Pancreas (tissue), 10 donors: ENCODE results near the gene UNK. TPM values are rescaled to one million over a fixed set of nuclear protein-coding genes. Genes with fewer than 3 reads are reported as not detected.
A peak's percentile ranks its signal among the peaks of the same experiment; 100 is the strongest.

Experiments
- ATAC-seq, 4 donors: fragments of 200-7000 bp; cut with Tn5 transposase; one replicate each; pipeline versions ENCODE4 v1.8.0 to v1.9.1; 2020; ENCODE audit warnings: mild to moderate bottlenecking in 4 of 4, moderate library complexity in 4 of 4
- DNase-seq, 6 donors: peaks; one replicate each; pipeline ENCODE4 v3.0.0-alpha.2; 2020
- FAIRE-seq: peaks from 2 replicates; lab custom pipeline; 2012; peaks lifted over from hg19 to GRCh38; lab: Jason Lieb, UNC
- H3K27ac ChIP-seq, 4 donors: fragments of 200-600 bp; sonication (generic); 1 replicate in 3 of 4; 2 replicates in 1 of 4; pipeline versions ENCODE4 v1.5.0 to v1.8.0; 2020
- H3K27me3 ChIP-seq, 4 donors: fragments of 200-600 bp; one replicate each; pipeline ENCODE4 v1.8.0; 2021
- H3K36me3 ChIP-seq, 3 donors: fragments of 200-600 bp; sonication (generic) in 1 of 3; one replicate each; pipeline versions ENCODE4 v1.5.0 to v1.8.0; 2020 to 2021
- H3K4me1 ChIP-seq, 3 donors: fragments of 200-600 bp; one replicate each; pipeline ENCODE4 v1.8.0; 2021
- H3K4me3 ChIP-seq, 4 donors: fragments of 200-600 bp; sonication (generic) in 2 of 4; one replicate each; pipeline versions ENCODE4 v1.5.0 to v1.8.0; 2020 to 2021
- H3K9me3 ChIP-seq, 4 donors: fragments of 200-600 bp; one replicate each; pipeline ENCODE4 v1.8.0; 2021
- WGBS, 2 donors: extraction: QIAGEN DNeasy Blood & Tissue Kit; methylation state at CpG; one replicate each; pipeline ENCODE4 v1.1.7; 2013; 5-methylcytosine and 5-hydroxymethylcytosine counted together
- intact Hi-C, 3 donors: fragments of 100-400 bp; cut with DNase I; formaldehyde crosslinking; loops; one replicate each; pipeline versions ENCODE4 v1.11.1 to v1.14.2; 2022
- polyA plus RNA-seq, 2 donors: library from polyadenylated mRNA; stranded (reverse); fragments of 200-250 nt; gene quantifications; one replicate each; pipeline ENCODE4 v1.2.3, GENCODE V29; 2013
- total RNA-seq, 6 donors: library from RNA; stranded (reverse); fragmentation: NEBNext Ultra II Directional in 4 of 6; extraction: Animal tissue kit (Norgen Biotek cat#: 25700) in 4 of 6; gene quantifications; one replicate each; pipeline versions ENCODE4 v1.2.1 to v1.2.4, GENCODE V29; 2021 to 2023
- TF ChIP-seq, protein P1 (sequence below), 4 donors: fragments of 200-600 bp; sonication (generic) in 3 of 4; IDR thresholded peaks; one replicate each; pipeline versions ENCODE4 v1.5.0 to v1.8.0; 2021; ENCODE audit warnings: antibody characterized with exemption in 4 of 4
- donor health status: healthy with polysubstance abuse.
- donor health status: DM: no; HTN: no; CAD: no; lungs with moderate emphysema.
- donor health status: DM: no; HTN: no; CAD: no.
- donor health status: control.
- donor health status: control.
- donor health status: Bipolar disorder and iron deficiency.
- donor health status: DM: yes; HTN: yes; CAD: no.
- donor health status: DM: no; HTN: no; CAD: no.
- donor health status: DM: no; HTN: no; CAD: no.
- donor health status: DM: yes; HTN: yes; CAD: no.

Gene UNK
- total and polyA plus RNA-seq, 8 donors, result 12.8 to 28.9 (median 15.3) TPM

DNA sequence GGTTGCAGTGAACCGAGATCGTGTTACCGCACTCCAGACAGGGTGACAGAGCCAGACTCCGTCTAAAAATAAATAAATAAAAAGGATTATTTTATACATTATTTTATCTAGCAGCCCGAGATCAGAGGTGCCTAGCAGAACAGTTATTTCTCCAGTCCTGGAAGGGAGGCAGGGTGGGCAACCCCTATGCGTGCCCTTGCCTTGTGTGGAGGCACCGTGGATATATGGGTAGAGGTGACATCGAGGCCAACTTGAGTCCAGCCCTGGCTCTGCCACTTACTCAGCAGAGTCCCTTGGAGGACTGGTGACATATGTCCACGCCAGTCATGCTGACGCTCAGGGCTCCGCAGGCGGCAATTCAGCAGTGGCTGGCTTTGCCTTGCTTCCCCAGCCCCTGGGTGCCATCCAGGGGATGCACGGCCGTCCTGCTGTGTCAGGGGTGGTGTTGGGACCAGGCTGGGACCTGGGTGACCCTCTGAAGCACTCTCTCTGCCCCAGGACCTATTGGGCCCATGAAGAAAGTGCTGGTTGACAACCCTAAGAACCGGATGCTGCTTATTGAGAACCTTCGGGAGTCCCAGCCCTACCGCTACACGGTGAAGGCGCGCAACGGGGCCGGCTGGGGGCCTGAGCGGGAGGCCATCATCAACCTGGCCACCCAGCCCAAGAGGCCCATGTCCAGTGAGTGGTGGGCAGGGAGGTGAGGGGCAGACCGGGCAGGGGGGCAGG, 32.8 kb upstream of the UNK start:
- 84 to 89% methylated on average over 24 of the region's 24 CpGs for WGBS, 2 donors
- Histone ChIP-seq H3K36me3 (no peaks in the 10 kb centered on the region), H3K9me3 (no peaks in the 10 kb centered on the region), H3K27me3 (no peaks in the 10 kb centered on the region), H3K4me3 (no peak overlapping the region), H3K27ac (no peak overlapping the region), H3K4me1 (no peaks in the 10 kb centered on the region)
- intact Hi-C loops, result loop anchor here in 1 of 3 donors (5.0 kb wide), 2 partner anchors 80 to 125 kb away; no protein-coding TSS in a partner anchor
- FAIRE-seq, result no peak
- DNase-seq, result peak in 2 of 6 donors; percentile 30 to 76
- ATAC-seq, result no peak
- TF ChIP-seq, protein P1, sequence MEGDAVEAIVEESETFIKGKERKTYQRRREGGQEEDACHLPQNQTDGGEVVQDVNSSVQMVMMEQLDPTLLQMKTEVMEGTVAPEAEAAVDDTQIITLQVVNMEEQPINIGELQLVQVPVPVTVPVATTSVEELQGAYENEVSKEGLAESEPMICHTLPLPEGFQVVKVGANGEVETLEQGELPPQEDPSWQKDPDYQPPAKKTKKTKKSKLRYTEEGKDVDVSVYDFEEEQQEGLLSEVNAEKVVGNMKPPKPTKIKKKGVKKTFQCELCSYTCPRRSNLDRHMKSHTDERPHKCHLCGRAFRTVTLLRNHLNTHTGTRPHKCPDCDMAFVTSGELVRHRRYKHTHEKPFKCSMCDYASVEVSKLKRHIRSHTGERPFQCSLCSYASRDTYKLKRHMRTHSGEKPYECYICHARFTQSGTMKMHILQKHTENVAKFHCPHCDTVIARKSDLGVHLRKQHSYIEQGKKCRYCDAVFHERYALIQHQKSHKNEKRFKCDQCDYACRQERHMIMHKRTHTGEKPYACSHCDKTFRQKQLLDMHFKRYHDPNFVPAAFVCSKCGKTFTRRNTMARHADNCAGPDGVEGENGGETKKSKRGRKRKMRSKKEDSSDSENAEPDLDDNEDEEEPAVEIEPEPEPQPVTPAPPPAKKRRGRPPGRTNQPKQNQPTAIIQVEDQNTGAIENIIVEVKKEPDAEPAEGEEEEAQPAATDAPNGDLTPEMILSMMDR (IDR thresholded peaks at IDR 0.05), result no peak

DNA sequence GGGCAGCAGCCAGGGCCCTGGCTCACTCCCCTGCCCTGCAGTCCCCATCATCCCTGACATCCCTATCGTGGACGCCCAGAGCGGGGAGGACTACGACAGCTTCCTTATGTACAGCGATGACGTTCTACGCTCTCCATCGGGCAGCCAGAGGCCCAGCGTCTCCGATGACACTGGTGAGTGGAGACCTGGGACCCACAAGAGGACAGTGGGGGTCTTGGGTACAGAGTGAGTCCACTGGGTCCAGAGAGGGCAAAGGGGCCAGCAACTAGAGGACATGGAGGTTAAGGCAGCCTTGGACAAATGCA, 32.2 kb upstream of the UNK start:
- DNase-seq, result peak in 1 of 6 donors; percentile 32
- no peak for FAIRE-seq
- no peak overlapping the region for H3K27ac ChIP-seq
- H3K36me3 ChIP-seq, result no peaks in the 10 kb centered on the region
- no peak overlapping the region for H3K4me3 ChIP-seq
- intact Hi-C loops, result loop anchor here in 1 of 3 donors (5.0 kb wide), 2 partner anchors 80 to 125 kb away; no protein-coding TSS in a partner anchor
- no peaks in the 10 kb centered on the region for H3K4me1 ChIP-seq
- H3K9me3 ChIP-seq, result no peaks in the 10 kb centered on the region
- no peak for ATAC-seq
- TF ChIP-seq, protein P1 (IDR thresholded peaks at IDR 0.05), result no peak
- H3K27me3 ChIP-seq, result no peaks in the 10 kb centered on the region
- WGBS, 2 donors, result 90 to 95% methylated on average over 10 of the region's 10 CpGs

DNA sequence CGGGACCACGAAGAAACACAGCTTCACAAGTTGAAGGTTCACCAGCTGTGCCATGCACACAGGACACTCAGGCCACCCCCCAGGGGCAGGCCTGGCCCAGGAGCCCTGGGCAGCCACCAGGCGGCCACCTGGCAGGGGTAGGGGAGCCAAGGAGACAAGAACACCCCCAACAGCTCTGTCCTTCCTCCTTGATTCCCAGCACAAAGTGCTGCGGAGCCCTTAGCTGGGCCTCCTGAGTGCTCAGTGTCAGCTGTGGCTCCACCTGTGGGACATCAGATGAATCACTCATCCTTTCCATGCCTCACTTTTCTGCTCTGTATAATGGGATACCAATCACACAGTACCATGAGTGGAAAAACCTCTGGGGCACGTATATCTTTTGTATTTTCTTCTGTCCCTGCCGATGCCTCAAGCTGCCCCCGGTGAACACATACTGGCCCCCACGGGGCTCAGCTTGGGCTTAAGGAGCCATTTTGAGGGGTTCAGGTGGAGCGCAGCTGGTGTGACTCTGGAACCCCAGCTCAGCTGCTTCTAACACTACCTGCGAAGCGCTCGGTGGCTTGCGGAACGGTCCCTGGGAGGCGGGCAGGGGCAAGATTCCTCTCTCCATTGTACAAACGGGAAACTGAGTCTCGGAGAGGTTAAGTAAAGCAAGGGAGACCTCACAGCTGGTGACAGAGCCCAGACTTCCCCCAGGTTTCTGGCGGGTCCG, 31.6 kb upstream of the UNK start:
- Histone ChIP-seq H3K4me1 (no peaks in the 10 kb centered on the region), H3K36me3 (no peaks in the 10 kb centered on the region), H3K4me3 (peak overlapping the region; percentile 15 to 53 (median 26)), H3K9me3 (no peaks in the 10 kb centered on the region), H3K27me3 (no peaks in the 10 kb centered on the region), H3K27ac (peak overlapping the region in 1 of 4 donors; percentile 41)
- DNase-seq (peak in 1 of 6 donors; percentile 36), ATAC-seq (no peak), FAIRE-seq (no peak)
- TF ChIP-seq, protein P1 (IDR thresholded peaks at IDR 0.05), result no peak
- 73 to 77% methylated on average over 19 of the region's 19 CpGs for WGBS, 2 donors
- intact Hi-C loops, result loop anchor here in 1 of 3 donors (5.0 kb wide), 2 partner anchors 81 to 126 kb away; no protein-coding TSS in a partner anchor

DNA sequence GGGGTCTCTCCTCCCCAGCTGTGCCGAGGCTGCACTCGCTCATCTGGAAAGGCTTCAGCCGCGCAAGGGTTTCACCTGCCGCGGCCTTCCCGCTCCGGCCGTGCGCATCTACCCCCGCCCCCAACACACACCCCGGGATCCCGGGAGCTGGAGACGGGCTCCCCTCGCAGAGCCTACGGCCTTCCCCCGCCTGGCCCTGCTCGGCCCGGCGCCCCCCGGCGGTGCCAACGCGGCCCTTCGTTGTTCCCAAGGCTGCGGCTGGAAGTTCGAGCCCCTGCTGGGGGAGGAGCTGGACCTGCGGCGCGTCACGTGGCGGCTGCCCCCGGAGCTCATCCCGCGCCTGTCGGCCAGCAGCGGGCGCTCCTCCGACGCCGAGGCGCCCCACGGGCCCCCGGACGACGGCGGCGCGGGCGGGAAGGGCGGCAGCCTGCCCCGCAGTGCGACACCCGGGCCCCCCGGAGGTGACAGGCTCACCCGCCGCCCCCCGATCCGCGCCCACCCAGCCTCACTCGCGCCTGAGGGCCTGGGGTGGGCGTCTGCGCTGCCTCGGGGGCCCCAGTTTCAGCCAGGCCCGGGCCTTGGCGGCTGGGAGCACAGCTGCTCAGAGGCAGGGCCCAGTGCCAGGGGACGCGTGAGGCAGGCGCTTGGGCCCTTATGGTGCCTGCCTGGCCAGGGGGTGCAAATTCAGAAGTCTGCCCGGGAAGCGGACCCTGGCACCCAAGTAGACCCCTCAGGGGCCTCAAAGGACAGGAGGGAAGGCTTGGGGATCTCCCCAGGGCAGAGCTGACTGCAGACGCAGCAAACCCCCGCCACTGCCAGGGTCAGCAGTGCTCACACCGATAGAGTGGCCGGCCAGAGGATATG, 30.9 kb upstream of the UNK start:
- ATAC-seq (peak; percentile 73 to 84 (median 78)), DNase-seq (peak; percentile 60 to 87 (median 77)), FAIRE-seq (no peak)
- intact Hi-C loops, result loop anchor here in 1 of 3 donors (5.0 kb wide), 2 partner anchors 81 to 126 kb away; no protein-coding TSS in a partner anchor
- Histone ChIP-seq H3K36me3 (peaks cover 0 to 5% (median 4%) of the 10 kb centered on the region in 3 donors), H3K4me1 (no peaks in the 10 kb centered on the region), H3K4me3 (peak overlapping the region; percentile 15 to 53 (median 26)), H3K27ac (peak overlapping the region in 1 of 4 donors; percentile 41), H3K9me3 (no peaks in the 10 kb centered on the region), H3K27me3 (no peaks in the 10 kb centered on the region)
- TF ChIP-seq, protein P1 (IDR thresholded peaks at IDR 0.05), result peak; percentile 27 to 37 (median 31)
- WGBS, 2 donors, result 10 to 24% methylated on average over 75 to 76 of the region's 76 CpGs
